Superior temporal gyrus (tissue), 1 donor: ENCODE results near the gene ARHGEF2.

Source experiments
- DNase-seq: peaks from one replicate; pipeline ENCODE4 v3.0.0-alpha.2; 2016; ENCODE audit errors: extremely low spot score

The ARHGEF2 gene

DNA sequence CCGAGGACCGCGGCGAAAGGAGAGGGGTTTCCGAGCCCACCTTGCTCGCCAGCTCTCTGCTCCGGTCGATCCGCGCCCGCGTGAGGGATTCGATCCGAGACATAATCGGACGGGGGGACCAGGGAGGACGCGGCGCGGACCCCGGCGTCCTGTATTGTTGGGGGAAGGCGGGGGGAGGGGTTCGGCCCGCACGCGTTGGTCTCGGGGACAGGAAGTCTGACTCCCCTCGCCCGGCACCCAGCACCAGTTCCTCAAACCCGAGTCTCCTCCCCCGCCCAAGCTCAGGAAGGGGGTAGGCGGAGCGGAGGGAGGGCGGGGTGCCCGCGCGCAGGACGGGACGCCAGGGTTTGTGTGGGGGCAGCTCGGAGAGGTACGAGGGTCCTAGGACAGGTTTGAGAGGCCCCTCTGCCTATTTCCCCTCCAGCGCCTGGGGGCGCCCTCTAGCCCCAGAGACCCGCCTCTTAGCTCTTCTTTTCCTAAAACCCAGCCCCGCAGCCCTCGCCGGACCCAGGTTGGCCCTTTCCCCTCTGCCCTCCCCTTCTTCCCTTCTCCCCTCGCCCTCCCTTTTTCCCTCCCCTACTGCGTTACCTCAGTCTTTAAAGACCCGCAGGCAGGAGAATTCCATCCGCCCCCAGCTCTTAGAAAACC is at the start of gene ARHGEF2:
ARHGEF2 (minus strand) TSS at position 223 of the 648 bp plus-strand sequence; CDS start at position 103, 120 bp downstream.
- peak; percentile 53 for DNase-seq

DNA sequence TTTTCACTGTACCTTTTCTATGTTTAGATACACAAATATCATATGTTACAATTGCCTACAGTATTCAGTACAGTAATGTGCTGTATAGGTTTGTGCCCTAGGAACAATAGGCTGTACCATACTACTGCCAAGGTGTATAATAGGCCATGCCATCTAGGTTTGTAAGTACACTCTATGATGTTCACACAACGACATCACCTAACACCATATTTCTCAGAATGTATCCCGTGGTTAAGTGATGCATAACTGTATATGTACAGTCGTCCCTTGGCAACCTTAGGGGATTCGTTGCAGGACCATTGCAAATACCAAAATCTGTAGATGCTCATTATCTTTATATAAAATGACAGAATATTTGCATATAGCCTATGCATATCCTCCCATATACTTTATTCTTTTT is 48.2 kb upstream of the ARHGEF2 start:
- DNase-seq = no peak

DNA sequence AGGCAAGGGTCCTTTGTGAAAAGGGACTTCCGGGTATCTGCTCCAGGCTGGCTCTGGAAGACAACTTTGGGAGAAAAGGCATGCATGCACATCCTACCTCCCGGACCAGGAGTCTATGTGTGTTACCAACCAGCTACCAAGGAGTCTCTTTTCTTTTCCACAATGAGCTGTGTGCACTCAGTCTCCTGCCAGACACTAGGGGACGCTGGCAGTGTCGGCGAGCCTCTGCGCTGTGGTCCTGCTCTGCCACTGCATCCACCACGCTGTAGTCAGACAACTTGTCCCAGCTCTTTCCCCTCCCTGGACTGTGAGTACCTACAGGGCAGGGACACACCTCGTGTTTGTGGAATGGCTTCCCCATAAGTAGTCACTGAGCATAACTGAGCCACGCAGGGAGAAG is 47.5 kb upstream of the ARHGEF2 start:
- DNase-seq = no peak

DNA sequence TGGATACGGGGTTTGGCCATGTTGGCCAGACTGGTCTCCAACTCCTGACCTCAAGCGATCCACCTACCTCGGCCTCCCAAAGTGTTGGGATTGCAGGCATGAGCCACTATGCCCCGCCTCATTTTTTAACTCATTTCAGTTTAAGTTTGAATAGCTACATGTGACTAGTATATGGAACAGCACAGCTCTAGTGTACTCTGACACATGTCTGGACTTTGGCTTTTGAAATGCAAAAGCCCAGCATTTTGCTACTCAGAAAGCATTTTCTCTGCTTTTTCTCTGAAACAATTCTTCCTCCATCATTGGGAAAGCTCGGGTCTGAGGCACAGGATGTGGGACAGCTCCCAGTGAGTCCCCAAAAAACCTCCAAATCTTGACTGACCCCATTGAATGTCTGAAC is 46.5 kb upstream of the ARHGEF2 start:
- no peak for DNase-seq

DNA sequence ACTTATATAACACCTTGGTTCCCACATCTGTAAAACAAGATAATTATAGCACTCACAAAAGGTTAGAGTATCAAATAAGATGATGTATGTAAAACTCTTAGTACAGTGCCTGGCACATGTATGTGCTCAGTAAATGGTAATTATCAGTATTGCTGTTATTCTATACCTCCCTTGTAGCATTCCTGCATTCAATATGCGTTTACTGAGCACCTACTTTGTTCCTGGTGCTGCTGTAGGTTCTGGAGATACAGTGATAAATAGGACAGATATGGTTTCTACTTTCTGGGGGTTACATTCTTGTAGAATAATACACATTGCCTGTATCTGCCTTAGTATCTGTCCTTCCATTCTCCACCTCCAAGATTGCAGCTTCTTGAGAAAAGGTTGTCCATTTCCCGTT is 43.6 kb upstream of the ARHGEF2 start:
- no peak for DNase-seq

DNA sequence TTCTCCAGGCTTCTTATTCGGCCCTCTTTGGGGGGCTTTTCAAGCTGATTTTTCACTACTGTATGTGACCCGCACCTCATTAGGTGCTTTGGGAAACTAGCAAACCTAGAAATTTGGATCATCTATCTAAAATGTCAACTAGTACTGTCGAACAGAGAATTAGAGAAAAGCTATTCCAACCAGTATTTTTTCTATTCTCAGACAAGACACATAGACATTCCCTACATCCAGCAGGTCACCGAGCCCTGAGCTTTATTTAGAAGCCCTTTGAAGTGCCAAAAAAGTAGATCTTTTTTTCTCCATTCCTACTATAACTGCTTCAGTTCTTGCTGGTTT is 42.7 kb upstream of the ARHGEF2 start:
- DNase-seq = no peak

DNA sequence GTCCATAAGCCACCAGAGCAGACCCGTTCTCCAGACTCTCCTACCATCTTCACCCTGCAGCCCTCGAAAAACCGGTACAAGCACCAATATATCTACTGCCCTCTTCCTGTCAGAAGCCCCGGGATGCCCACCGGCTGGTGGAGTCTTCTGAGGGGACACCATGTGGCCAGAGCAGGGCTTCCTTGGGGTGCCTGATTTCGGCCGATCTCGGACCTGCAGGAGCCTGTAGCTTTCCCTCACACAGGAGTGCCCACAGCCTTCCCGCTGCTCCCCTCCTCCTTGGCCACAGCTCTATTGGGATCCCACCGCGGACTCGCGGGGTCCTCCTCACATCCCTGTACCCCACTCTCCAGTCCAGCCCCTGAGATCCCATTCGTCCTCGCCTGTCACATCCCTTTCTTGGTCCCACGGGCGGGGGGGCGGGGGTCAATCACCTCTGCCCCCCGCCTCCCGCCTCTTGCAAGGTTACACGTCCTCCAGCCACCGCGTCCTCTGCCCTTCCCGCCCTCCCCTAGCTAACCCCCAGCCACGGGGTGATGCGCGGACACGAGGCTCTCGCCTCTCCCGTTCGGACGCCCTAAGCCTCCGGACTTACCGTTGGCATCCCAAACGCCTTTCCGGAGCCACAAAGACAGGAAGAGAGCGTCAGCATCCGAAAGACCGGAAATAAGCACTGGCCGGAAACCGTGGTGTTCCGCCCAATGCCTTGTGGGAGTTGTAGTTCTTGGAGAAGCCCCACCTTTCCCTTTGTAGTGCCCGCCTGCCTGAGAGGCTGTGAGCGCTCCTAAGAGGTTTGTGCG is 42.1 kb upstream of the ARHGEF2 start, which contains the start of gene SSR2:
SSR2 (minus strand) TSS at position 659 of the 800 bp plus-strand sequence. CDS start 784 bp downstream, outside the sequence.
- peak; percentile 99 for DNase-seq

DNA sequence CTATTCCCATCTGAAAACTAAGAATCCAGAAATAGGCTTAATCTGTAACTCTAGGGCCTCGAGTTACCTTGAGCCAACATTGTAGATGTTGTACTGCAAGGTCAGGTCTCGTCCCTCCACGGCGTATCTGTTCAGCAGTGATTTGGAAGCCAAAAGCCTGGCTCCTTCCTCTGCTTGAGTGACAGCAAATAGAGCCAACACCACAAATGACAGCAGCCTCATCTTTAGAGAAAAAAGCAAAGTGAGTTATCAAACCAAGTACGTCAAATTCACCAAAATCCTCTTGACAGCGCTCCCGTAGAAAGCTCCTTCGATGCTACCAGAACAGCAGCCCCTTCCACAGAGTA is 41.6 kb upstream of the ARHGEF2 start:
- DNase-seq = no peak

DNA sequence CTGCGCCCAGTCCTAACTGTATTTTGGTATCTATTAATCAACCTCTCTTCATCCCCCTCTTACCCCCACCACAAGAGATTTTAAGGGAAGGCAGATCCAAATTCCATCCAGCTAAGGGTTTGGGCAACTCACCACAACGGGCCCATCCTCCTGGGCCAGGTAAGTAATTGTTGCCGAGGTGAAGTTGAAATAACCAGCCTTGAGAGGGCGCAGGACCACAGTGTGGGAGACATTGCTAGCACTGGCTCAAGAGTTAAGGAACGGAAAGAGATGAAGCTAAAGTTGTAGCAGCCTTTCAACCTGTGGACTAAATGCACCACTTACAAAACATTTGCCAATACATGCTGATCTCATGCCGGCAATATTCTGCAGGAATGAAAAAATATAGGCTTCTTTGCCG is 36.5 kb upstream of the ARHGEF2 start:
- DNase-seq = no peak

DNA sequence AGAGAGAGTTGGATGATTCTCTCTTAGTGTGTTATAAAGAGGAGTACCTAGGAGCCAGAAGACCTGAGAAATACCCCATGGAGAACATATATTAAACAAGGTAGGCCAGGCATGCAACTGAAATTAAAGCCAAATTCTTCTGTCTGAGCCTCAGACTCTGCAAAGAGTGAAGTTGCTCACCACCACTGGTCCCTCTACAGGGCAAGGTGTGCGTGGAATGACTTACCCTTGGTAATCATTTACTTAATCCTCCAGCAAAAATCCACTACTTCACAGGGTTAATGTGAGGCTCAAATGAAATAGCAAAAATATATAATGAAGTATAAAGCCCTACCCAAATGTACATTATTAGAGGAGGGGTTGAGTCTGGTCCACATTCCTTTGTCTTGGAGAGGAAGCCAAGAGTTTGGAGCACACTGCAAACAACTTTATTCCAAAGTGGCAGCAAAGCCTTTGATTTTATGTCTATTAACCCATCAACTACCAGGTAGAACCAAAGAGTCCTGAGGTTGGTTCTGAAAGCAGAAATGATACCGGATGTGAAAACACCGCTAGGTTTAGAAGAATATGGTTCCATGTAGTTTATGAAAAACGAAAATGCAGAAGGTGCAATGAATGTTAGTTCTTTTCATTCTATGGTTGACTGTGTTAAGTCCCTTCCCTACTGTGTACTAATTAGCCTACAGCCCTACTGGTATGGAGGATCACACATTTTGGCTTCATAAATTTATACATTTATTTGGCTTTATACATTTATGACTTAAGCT is 33.9 kb upstream of the ARHGEF2 start:
- no peak for DNase-seq

DNA sequence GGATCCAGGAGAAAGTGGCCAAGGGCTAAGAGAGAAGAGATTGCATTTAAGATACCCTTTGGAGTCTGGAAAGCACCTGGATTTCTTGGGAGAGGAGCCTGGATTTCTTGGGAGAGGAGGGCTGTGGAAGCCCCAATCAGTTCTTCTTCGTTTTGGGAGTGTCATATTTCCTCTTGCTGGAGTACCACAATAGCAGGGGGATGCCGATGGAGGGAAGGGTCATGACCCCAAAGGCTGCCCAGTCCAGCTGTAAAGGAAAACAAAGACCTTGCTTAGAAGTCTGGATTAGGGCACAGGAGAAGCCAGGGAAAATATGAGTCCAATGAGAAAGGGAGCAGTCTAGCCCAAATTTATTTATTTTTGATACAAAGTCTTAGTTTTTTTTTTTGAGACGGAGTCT is 31.1 kb upstream of the ARHGEF2 start:
- no peak for DNase-seq

DNA sequence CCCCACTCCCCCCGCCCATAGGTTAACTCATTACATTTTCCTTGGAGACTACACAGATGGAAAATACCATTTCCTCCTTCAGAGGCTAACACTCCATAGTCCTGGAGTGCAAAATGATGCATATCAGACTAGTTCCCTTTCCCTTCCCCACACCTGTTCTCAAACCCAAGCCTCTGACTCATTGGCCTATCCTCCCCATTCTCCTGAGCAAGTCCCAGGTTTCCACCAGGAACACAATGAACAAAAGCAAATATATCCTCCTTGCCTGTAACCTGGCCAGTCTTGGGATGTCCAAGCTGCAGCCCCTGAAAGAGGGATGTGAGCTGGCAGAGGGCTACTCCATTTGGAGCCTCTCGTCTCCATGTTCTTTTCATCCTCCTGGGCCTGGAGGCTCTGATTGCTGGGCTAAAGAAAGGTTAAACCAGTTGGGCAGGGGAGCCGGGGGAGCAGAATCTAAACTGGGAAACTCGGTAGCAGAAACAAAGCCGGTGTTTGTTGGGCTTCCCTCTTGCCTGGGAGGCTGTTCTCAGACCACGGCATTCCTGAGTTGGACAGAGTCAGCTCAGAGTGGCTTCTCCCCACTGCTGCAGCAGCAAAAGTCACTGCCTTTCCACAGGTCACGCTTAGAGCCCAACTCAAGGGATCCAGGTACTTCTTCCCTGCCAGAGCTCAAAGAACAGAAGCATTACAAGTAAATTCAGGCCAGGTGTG is 28.5 kb upstream of the ARHGEF2 start:
- no peak for DNase-seq

DNA sequence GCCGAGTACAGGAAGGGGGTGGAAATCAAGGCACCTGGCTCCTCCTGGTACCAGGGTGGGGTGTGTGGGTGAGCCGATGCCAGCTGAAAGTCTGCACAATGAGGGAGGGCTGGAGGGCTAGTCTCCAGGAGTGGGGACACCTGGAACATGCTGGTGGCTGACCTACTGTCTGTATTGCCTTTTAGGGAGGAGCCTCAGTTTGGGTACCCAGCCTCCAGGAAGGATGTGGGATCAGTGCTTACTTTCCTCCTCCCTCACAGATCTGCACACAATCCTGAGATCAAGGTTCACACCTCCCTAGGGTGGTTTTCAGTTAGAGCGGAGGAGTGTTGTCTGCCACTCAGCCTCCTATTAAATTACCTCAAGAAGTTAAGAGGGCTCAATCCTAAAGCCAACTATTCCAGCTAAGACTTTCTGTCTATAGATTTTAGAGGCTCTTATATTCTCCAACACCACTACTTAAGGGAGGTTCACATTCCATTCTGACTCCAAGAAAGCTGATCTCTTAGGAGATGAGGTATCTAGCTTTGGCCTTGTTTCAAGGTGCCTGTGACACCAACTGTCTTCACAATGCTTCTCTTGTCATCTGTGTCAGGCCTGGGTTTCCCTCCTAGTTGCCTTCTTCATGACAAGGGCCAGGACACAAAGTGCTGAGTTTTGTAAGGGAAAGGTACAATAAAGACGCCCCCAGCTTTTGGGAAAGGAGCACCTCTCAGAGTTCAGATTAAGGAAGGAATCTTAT is 26.7 kb upstream of the ARHGEF2 start:
- DNase-seq = no peak

DNA sequence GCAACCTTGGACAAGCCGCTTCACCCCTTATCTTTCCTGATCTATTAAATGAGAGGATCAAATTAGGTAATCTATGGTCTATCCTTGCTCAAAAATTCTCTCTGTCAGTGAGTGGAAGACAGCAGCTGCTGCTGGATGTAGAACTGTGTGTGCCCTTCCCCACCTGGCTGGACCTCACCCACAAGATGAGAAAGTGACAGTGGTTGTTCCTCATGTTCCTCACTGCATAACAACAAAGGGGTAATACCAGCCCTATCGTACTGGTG is 25.5 kb upstream of the ARHGEF2 start:
- DNase-seq = no peak

DNA sequence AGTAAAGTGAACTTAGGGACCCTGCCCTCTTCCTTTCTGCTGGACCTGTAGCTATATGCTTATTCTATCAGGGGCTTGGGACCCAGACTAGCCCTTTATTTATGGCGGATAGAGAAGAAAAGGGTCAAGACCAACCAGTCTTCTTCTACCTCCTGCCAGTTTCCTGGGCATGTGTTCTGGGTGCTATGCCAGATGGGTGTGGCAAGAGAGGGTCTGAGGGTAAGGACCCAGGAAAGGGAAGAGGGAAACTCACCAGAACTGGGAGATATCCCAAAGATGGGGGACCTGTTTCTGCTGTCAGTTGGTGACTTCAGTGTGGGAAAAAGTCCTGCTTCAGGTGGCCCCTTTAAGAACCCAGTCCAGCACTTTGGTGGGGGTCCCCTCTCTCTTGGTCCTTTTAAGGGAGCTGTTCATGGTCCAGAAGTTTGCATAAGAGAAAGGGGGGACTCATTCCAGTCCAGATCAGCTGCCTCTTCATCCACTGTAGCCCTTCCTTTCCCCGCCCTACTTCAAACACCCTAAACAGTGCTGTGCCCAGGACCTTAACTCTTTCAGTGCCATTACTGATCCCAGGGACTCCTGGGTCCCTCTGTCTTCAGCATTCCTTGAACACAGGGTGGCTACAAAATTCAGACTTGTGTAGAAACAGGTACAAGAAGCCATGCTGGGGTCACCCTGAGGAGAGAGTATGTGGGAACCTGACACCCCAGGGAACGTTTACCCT is 24.0 kb upstream of the ARHGEF2 start:
- no peak for DNase-seq

DNA sequence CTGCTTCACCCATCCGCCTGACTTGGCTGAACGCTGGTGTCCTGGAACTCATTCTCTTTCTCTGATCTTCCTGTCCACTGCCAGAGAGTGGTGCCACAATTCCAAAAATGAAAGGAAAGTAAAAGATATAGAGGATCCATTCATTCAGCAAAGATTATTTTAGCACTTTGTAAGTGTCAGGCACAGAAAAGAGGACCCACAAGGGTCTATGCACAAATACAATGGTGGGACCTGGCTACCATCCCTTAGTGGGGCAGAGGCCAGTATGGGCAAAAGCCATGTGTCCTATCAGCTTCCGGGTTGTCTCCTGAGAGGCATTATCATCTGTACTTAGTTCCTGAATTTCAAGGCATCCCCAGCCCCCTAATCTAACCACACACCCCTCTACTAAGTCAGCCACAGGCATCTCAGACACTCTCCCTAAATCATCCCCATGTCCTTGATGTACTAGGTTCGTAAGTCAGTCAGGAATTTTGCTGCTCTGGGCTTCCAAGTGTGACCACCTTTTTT is 23.4 kb upstream of the ARHGEF2 start:
- no peak for DNase-seq

DNA sequence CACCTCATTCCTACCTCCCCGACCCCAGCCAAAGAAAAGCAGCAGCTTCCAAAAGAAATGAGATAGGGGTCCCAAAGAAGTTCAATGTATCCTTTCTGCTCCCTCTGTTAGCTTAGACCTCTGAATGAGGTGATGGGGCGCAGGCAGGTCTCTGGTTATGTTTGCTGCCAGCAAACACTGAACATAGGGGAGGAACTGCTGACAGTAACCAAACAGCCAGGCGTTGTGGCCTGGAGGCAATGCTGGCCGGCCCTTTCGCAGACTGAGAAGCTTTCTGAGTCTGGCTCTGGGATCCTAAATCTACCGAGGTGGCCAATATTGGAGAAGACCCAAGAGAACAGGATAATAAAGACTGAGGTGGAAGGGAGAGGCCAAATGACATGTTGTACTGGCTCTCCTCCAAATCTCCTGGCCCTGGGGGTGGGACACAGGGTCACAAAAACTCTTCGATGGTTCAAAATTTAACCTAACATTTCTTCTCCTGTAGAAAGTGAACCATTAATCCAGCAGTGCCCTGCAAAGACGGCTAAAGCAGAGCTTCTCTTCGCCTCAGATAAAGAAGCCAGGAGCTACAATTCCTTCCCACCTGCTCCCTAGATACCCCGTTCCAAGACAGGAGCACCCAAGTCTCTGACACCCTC is 22.8 kb upstream of the ARHGEF2 start:
- no peak for DNase-seq

DNA sequence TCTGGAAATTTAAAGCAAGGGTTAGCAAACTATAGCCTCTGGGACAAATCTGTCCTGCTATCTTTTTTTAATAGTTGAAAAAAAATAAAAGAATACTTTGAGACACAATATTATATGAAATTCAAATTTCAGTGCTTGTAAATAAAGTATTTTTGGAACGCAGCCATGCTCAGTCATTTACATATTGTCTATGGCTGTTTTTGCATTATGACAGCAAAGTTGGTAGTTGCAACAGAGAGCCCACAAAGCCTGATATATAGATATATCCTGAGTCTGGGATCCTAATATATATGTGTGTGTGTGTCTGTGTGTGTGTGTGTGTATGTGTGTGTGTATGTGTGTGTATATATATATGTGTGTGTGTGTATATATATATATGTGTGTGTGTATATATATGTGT is 21.6 kb upstream of the ARHGEF2 start:
- no peak for DNase-seq

DNA sequence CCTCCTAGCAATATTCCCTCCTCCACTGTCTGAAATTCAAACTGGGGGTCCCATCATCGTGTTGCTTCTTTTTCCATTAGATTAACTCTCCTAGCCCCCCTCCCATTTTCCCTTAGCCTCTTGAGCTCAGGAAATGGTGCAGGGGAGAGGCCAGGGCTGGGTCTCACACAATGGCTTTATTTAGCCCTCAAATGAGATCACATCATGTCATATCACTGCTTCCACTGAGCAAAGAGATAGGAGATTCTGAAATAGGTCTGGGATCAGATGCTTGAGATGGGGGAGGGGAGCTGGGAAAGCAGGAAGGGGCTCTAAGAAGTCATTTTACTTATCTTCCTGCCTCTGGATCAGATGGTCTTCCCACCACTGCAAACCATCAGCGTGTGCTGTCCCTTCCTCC is 17.8 kb upstream of the ARHGEF2 start:
- no peak for DNase-seq

DNA sequence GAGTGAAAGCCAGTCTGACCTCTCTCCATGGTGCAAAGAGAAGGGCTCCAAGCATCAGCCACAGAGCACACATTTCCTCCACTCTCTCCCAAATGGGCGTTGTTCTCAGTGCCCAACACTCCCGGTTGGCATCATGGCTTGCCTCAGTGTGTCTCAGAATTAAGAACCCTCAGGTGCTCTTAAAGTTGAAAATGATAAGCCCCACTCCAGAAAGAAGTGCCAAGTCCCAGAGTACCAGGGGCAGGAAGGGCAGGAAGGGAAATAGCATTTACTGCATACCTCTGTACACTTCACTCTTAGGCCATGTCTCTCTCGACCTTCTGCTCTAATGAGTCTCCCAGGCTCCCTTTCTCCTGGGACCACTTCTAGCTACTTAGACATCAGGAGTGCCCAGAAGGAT is 15.2 kb upstream of the ARHGEF2 start:
- no peak for DNase-seq
